NCI-H774 (cell line): ENCODE results near the gene NCAM2.
"Not testable (repeated sequence)": the region's sequence is repeated elsewhere in the genome, so short reads cannot be mapped to it uniquely, and the experiment has no call there.

Source experiments
- DNase-seq: peaks from one replicate; lab custom pipeline; 2025; lab: John Stamatoyannopoulos, UW

Gene NCAM2

DNA sequence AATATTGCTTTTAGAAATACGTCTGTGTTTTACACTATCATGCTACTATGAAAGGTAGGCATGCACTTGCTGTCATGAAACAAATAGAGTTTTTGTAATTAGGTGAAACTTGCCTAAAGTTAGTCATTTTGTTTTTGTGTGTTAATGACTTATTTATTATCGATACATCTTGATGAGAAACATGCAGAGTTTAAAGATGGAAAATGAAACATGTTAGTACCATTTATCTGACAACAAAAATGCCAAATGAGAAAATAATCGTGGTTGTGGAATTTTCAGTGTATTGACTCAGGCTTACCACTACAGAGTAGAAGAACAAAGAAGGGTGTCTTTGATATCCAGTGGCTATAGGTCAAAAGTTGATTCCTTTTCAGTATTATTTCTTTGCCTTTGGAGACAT is 105.5 kb downstream of the NCAM2 start:
- DNase-seq = no peak

DNA sequence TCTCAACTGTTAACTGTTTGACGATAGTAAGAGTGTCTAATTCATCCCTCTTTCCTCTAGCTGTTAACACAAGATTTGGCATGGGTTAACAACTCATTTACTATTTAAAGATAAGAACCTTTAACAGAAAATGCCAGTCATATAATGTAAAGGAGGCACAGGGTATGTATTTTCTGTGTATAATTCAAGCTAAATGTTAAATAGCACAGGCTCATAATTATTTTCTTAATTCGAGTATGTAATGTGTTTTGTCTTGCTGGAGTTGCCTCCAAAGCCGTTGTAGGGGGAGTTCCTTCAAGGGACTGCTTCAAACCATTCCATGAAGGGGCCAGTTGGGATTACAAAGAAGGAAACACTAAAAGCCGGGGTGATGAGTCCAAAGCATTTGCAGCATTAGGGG is 111.5 kb downstream of the NCAM2 start:
- no peak for DNase-seq

DNA sequence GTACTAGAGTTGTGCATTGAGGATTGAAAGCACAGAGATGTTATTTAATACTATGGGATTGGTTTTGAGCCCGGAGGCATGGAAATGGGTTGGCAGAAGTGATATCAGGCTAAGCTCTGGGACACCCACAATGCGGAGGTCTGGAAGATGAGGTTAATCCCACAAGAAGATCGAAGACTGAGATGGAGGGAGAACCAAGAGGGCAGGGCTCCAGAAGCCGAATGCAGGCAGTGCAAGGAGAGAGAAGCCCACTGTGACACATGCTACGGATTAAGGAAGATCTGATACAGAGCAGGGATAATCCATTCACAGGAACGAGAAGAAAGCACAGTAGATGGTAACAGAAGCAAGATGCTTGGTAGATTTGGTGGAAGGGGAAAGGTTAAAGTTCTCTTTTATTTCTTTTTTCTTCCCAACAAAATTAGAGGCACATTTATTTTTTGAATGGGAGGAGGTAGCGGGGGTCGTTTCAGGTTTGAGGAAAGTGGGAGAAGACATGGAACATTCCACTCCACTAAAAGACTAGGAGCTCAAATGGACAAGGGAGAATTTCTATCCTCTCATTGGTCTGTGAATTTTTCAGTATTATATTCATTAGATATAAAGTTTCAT is 113.2 kb downstream of the NCAM2 start:
- no peak for DNase-seq

DNA sequence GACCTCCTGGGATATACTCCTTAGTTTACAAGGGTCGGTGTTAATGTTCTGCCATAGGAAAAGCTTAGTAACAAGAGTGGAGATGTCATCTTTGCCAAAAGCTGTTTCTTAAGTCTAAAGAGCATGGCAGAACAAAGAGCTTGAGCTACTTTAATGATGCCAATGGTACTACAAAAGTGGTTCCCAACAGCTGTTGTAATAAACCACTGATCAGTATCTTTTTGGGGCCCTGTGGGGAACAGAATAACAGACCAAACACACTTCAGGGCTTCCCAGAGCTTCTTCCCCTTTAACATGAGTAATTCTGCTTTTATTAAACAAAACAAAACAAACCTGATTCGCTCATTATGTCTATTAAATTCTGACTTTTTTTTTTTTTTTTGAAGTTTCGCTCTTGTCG is 116.3 kb downstream of the NCAM2 start:
- no peak for DNase-seq

DNA sequence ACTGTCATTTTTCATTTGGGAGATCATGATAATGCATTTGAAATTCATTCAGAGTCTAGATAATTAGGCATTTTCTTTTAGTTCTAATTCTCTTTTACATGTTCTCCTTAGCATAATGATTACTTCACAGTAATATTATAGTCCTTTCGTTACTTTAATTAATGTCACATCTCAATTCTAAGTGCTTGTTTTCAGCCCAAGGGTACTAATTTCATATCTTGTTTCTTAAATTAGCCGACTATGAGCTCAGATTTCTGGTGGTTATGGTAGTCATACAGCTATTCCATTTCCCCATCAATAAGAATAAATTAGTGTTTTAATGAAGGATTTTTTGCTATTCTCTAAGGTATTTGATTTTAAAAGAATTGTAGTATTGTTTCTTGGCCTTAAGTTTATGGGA is 120.9 kb downstream of the NCAM2 start:
- no peak for DNase-seq

DNA sequence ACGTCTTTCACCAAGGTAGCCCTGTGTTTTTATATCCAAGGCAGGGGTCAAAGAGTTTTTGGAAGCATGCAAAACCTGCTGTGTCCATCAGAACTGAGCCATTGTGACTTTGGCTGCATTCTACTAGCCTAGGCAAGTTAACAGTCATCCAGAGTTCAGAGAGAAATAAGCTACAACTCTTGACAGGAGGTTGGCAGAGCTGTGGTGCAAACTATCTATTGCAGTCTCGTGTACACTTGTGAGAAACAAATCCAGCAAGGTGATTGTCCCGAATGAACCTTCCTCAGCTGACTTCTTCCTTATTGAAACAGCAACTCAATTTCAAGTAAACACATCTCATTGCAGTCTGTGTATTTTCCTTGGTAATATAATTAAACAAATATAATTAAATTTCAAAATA is 124.5 kb downstream of the NCAM2 start:
- DNase-seq = no peak

DNA sequence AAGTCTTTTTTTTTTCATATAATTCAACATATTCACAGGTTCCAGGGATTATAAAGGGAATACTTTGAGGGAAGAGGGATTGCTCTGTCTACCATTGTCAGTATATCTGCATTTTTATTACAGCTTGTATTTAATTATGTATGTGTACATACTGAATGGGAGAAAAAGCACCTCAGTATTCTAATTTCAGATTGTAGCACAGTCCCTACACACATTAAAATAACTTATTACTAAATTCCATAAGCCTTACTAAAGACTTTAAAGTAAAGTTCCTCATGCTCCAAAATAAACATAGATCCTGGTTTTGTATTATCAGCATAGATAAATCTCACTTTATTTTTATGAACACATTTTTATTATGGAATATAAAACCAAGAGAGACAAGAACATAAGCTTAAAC is 134.2 kb downstream of the NCAM2 start:
- DNase-seq = no peak

DNA sequence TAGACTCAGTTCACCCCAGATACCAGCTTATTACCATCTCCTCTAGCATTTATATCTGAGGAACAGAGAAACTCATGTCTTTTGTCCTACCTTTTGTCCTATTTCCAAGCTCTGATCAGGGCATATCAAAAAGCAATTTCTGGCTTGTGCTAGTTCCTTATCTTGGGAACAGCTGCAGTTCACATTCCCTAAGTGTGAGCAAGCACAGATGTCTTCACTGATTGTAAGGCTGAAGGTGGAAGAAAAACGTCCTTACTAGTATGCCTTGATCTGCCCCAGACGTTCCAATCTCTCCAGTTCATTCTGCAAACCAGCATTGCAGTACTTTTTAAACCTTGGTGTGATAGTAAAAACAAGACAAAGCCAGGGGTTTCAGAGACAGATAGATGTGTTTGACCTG is 139.8 kb downstream of the NCAM2 start:
- no peak for DNase-seq

DNA sequence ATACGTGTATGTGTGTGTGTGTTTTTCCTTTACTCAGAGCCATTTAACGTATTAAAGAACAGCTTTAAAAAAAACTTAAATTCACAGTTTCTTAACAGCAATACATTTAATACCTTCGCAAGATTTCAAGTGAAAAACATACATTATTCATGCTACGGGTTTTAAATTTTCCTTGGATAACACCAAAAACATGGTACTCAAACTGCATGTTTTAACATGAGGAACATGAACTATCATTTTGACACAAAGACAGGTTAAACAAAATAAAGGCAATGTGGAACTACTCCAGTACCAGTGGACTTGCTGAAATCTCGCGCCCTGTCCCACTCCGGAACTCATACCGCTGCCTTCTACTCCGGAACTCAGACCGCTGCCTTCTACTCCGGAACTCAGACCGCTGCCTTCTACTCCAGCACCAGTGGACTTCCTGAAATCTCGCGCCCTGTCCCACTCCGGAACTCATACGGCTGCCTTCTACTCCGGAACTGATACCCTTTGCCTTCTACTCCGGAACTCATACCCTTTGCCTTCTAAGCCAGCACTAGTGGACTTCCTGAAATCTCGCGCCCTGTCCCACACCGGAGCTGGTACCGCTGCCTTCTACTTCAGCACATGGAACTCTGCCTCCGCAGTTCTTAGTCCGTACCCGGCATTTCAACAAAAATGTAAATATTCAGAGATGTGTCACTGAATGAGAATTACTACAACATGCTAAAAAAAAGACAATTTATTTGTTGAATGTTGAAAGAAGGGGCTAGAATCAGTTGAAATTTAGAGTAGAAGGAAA is 148.6 kb downstream of the NCAM2 start:
- no peak for DNase-seq

DNA sequence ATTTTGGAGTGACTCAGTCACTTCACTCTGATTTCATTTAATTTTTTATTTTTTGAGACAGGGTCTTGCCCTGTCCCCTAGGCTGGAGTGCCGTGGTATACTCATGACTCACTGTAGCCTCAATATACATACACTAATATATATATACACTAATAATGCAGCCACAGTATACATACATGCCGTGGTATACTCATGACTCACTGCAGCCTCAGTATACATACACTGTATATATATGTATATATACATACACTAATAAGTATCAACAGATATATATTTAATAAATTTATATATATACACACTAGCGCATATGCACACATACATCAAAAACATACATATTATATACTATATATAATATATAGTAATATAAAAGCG is 149.2 kb downstream of the NCAM2 start:
- DNase-seq = no peak

DNA sequence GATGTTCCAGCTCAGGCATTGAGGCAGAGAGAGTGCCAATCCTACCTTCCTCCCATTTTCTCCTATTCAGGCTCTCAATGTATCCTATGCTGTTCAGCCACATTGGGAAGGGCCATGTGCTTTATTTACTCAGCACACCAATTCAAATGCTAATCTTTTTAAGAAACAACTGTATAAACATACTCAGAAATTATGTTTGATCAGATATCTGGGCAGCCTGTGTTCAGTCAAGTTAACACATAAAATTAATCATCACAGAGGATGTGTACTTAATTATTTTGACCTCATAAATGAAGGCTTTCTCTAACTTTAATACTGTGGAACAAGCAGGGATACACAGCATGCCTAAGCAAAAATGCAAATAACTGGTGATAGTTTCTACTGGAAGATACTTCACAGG is 149.8 kb downstream of the NCAM2 start:
- DNase-seq = no peak

DNA sequence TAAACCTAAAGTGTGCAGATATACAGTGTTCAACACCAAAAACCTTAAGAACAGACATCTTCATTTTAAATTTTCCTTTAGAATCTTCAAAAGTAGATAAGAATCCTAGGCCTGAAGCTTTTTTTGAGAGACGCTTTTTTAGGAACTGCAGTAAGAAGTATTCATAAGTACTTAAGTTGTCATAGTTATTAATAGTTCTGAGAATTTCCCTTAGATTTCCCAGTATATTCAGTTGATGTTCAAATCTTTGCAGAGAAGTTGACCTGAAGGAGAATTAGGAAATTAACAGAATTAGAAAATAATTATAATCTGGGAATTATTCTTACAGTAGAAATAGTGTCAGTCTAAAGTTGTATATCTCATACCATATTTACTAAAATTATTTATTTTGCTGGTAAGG is 150.3 kb downstream of the NCAM2 start:
- no peak for DNase-seq

DNA sequence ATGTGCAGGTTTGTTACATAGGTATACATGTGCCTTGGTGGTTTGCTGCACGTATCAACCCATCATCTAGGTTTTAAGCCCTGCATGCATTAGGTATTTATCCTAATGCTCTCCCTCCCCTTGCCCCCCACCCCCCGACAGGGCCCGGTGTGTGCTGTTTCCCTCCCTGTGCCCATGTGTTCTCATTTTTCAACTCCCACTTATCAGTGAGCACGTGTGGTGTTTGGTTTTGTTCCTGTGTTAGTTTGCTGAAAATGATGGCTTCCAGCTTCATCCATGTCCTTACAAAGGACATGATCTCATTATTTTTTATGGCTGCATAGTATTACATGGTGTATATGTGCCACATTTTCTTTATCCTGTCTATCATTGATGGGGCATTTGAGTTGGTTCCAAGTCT is 151.2 kb downstream of the NCAM2 start:
- not testable (repeated sequence) for DNase-seq

DNA sequence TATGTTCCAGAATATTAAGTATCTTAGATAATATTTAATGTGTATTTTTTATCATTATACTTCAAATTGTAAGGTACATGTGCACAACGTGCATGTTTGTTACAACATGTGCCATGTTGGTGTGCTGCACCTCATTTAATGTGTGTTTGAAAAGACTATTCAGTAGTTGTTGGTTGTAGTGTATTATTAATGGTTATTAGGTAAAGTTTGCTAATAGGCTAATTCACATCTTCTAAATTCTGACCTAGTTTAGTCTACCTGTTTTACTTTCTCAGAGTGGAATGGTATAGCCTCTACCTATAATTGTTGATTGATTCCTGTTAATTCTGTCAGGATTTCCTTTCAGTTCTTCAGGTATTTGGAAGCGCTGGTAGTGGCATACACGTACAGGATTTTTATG is 153.0 kb downstream of the NCAM2 start:
- DNase-seq = no peak

DNA sequence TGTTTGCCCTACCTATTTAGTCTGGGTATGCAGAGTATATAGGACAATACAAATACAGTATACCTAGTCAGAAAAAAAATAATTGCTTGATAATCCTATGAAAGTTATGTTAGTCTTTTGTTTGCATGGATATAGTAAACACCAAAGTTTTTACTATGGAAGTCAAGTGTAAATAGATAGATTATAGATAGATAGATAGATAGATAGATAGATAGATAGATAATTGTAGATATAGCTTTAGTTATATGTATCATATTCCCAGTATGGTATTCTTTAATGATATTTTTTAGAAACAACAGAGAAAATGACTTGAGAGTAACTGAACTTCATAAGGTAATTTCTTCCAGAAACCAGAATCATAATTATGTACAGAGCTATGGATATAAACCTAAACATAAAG is 158.2 kb downstream of the NCAM2 start:
- no peak for DNase-seq

DNA sequence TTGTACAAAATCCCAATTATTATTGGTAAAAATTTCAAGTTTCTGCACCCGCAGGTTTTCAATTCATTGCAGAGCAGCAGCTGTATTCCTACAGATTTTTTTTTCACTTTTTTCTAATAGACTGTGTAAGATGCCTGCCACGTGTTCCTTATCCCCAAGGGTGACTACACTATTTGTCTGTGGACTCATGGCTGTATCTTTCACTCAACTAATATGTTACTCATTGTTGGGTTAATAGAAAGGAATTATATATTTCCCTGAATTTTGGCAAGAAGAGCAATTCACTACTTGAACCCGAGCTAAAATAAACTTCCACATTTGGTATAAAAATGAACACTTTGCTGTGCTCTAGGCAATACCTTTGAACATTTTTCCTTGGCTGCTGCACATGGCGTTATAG is 158.7 kb downstream of the NCAM2 start:
- no peak for DNase-seq

DNA sequence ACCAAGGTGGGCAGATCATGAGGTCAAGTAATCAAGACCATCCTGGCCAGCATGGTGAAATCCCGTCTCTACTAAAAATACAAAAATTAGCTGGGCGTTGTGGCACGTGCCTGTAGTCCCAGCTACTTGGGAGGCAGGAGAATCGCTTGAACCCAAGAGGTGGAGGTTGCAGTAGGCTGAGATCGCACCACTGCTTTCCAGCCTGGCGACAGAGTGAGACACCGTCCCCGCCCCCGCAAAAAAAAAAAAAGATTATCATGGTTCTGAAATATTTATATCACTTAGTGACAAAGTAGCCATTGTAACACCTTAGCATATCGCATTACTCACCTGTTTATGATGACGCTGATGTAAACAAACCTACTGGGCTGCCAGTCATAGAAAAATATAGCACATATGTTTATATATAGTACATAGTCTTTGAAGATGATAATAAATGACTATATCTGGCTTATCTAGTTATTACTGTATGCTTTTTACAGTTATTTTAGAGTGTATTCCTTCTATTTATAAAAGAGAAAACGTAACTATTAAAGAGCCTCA is 160.2 kb downstream of the NCAM2 start:
- DNase-seq = no peak

DNA sequence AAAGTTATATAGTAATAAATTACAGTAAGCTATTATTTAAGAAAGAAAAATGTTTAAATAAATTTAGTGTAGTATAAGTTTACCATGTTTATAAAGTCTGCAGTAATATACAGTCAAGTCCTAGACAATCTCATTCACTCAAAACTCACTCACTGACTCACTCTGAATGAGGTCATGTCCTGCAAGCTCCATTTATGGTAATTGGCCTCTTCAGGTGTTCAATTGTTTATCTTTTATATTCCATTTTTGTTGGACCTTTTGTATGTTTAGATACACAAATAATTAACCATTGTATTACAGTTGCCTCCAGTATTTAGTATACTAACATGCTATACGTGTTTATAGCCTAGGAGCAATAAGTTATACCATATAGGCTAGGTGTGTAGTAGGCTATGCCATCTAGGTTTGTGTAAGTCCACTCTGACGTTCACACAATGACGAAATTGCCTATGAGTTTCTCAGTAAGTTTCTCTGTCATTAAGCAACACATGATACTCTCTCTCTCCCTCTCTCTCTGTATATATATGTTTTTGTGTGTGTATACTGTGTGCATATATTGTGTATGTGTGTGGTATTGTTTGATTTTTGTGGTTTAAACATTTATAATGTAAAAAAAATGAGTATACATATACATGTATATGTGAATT is 161.2 kb downstream of the NCAM2 start:
- no peak for DNase-seq

DNA sequence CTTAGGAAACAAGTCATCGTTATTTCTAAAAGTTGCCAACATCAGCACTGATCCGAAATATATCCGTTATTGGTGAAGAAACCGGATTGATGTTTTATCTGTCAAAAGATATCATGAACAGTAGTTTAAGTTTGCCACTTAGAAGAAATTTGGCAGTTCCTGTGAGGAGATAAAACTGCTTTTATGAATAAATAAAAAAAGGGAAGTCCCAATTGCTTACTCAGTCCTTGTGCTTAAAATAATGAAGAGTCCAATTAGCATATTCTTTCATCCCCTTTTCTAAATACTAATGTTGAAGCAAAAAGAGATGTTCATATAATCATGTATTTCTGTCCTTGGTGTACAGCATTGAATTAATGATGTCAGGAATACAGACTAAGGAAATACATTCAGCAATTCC is 164.6 kb downstream of the NCAM2 start:
- DNase-seq = no peak

DNA sequence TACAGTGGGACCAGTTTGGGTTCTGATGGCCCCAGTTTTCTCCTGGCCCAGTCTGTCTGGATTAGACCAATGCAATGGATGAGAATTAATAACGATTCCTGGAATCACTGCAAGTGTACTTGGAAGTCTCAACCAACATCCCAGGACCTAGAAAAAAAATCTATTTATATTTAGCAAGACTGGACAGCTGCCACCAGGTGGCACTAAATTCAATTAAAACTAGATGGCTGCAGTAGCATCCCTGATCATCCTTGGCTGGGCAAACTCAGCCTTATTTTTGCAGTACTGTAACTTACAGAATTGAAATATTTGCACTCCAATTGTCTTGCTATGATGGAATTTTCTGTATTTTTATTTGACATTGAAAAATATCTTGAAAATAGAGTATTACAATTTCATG is 165.7 kb downstream of the NCAM2 start:
- peak; percentile 42 for DNase-seq

DNA sequence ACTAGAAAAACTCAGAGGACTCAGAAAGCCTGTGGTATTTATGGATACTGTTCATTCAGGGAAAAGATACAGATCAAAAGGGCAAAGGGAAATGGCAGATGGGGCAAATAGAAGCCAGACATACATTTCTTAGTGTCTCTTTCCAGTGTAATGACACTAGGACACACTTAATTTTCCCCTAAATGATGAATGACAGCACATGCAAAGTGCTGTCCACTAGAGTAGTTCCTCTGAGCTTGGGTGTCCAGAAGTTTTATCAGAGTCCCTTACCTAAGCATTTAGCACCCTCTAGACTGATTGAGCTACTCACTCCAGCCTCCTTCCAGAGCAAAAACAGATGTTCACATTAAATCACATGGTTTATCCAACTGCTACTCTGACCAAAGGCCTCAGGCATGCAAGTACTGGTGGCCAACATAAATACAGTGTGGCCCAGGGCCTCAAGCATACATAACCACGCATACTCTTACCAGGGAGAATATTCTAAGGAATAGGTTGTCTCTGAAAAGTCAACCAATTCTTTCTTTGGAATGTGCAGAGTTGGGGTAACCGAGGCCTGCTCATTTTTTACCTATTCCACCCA is 166.9 kb downstream of the NCAM2 start:
- DNase-seq = no peak

DNA sequence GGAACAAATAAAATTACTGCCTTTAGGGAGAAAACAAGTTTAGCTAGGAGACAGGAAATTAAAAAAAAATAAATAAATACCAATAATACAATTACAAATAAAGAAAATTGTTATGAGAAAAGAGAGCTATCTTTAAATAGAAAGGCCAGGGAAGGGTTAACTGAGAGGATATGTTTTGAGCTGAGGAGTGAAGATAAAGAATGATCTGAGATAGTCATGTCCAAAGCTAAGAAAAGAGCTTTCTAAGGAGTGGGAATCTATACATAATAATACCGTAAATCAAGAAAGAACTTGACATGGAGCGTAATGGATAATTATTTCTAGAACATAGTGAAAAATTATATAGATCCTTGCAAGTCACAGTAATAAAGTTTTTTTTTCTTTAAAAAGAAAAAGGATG is 176.5 kb downstream of the NCAM2 start:
- DNase-seq = no peak

DNA sequence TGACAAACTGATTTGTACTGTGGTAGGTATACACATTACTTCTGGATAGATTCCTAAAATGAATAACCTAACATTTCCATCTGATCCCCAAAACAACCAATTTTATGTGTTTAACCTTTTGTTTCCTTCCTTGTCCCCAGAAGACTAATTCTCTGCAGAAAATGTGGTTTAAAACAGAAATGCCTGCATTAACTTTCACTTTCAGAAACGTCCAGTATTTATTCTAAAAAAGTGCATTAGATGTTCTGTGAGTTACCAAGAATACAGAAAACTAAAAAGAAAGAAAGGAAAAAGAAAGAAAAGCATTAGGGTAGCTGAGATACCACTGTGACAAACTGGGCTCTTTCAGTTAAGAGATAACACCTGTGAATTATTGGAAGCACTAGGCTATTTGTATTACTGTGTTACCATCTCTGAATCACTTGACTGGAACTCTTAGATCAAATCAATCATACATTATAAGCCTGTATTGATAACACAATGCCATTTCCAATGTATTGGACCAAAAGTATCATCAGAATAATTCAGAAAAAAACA is 177.7 kb downstream of the NCAM2 start:
- DNase-seq = no peak
